Measurements from ENCODE around the gene XPOT.

The XPOT gene

DNA sequence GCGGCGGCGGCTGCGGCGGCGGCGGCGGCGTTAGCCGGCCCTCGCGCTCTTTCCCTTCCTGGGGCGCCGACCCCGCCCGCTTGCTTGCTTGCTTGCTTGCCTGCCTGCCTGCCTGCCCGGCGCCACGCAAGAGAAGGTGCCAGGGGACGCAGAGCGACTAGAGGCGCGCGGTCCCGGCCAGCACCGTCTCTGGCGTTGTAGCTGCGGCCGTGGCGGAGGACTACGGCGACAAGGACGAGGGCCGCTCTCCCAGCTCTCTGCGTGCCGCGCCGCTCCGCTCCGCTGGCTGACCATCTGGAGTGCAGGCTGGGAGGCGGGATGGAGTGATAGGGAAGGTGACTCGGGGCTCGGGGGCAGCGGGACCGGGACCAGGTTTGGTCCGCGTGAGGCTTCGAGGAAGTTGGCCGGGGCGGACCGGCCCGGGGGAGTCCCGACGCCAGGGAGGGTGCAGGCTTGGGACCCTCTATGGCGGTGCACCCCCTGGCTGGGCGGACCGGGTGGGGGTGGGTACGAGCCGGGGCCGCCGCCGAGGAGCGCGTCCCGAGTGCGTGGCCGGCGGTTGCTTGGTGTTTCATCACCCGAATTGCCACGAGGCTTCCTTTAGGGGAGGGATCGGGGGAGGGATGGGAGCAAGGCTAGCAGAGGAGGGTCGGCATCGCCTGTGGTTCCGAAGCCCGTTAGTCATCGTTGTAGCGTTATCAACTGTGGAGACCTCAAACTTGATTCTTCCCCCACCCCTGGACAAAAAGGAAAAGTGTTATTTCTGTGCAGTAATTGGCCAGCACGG, 471 bp downstream of the XPOT start:
- peak; percentile 85 for DNase-seq (ENCODE audit: low read depth)

GRCh38 chr12:64407342-64408223, 3.4 kb downstream of the XPOT start:
- DNase-seq (ENCODE audit: low read depth), result no peak
- TF ChIP-seq, protein P1, sequence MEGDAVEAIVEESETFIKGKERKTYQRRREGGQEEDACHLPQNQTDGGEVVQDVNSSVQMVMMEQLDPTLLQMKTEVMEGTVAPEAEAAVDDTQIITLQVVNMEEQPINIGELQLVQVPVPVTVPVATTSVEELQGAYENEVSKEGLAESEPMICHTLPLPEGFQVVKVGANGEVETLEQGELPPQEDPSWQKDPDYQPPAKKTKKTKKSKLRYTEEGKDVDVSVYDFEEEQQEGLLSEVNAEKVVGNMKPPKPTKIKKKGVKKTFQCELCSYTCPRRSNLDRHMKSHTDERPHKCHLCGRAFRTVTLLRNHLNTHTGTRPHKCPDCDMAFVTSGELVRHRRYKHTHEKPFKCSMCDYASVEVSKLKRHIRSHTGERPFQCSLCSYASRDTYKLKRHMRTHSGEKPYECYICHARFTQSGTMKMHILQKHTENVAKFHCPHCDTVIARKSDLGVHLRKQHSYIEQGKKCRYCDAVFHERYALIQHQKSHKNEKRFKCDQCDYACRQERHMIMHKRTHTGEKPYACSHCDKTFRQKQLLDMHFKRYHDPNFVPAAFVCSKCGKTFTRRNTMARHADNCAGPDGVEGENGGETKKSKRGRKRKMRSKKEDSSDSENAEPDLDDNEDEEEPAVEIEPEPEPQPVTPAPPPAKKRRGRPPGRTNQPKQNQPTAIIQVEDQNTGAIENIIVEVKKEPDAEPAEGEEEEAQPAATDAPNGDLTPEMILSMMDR (IDR thresholded peaks at IDR 0.05; ENCODE audit: low read length, missing control alignments), result no peak
- H3K4me3 ChIP-seq (replicated peaks; ENCODE audit: low read depth, low read length), result no peak overlapping the region

More for the DNA sequence above, 471 bp downstream of the XPOT start:
- TF ChIP-seq, protein P1 (IDR thresholded peaks at IDR 0.05; ENCODE audit: low read length, missing control alignments), result no peak
- H3K4me3 ChIP-seq (replicated peaks; ENCODE audit: low read depth, low read length), result peak overlapping the region; percentile 91

GRCh38 chr12:64411427-64411826, 7.2 kb downstream of the XPOT start:
- no peak overlapping the region for H3K4me3 ChIP-seq (replicated peaks; ENCODE audit: low read depth, low read length)
- DNase-seq (ENCODE audit: low read depth), result no peak
- TF ChIP-seq, protein P1 (IDR thresholded peaks at IDR 0.05; ENCODE audit: low read length, missing control alignments), result no peak

GRCh38 chr12:64412459-64412858, 8.3 kb downstream of the XPOT start:
- no peak for DNase-seq (ENCODE audit: low read depth)
- TF ChIP-seq, protein P1 (IDR thresholded peaks at IDR 0.05; ENCODE audit: low read length, missing control alignments), result no peak

DNA sequence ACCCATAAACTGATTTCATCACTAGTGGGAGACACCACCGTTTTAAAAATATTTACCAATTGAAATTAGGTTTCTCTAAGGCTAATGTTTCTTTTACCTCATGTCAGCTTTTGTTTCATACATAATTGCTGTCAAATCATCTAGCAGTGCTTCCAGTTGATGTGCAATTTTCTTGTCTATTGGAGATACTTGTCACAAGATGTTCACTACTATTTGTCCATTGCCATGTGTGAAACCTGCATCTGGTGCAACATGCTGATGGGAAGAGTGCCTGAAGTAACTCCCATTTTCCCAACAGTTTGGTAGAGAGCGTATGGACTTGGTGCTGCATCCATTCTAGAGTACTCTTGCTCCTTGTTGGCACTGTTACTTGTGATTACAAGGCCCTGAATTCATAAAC, 9.7 kb downstream of the XPOT start:
- no peak overlapping the region for H3K4me3 ChIP-seq (replicated peaks; ENCODE audit: low read depth, low read length)
- no peak for DNase-seq (ENCODE audit: low read depth)
- TF ChIP-seq, protein P1 (IDR thresholded peaks at IDR 0.05; ENCODE audit: low read length, missing control alignments), result no peak

More at GRCh38 chr12:64412459-64412858, 8.3 kb downstream of the XPOT start:
- no peak overlapping the region for H3K4me3 ChIP-seq (replicated peaks; ENCODE audit: low read depth, low read length)

DNA sequence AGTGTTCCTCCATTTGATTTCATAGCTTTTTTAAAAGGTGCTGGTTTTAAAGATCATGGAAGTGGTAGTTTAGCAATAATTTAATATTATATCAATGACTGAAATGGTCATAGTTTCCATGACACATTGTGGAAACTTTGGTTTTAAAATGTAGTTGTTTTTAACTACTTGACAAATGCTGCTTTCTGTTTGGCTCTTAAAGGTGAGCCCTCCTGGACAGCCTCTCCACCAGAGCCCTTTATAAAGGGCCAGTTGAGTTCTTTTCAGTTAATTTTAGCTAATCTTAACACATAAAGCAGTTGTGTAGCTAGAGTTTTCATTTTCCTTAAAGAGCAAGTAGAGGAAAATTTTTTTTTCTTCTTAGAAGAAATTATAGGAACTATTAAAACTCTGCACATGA, 14.0 kb downstream of the XPOT start:
- TF ChIP-seq, protein P1 (IDR thresholded peaks at IDR 0.05; ENCODE audit: low read length, missing control alignments), result no peak
- no peak overlapping the region for H3K4me3 ChIP-seq (replicated peaks; ENCODE audit: low read depth, low read length)
- DNase-seq (ENCODE audit: low read depth), result no peak

Data from fibroblast of pulmonary artery (primary cell).